K562 (cell line): ENCODE measurements around the gene PTBP3. TPM values are rescaled to one million over a fixed set of nuclear protein-coding genes. Genes with fewer than 3 reads are reported as not detected.
A peak's percentile ranks its signal among the peaks of the same experiment; 100 is the strongest.

Experiments used
- CAMTA2 ChIP-seq: fragments of 250-450 bp; sonication (Bioruptor Pico); conservative IDR thresholded peaks from 2 replicates; pipeline ENCODE4 v1.5.1; 2022
- FOS ChIP-seq: IDR thresholded peaks from 3 replicates; pipeline ENCODE4 v1.6.1; 2011; ENCODE audit not compliant: insufficient read length; ENCODE audit errors: extremely low read depth
- FOXA3 ChIP-seq, 2 experiments: fragments of 450-650 bp in 1 of 2; sonication (generic) in 1 of 2; formaldehyde crosslinking; IDR thresholded peaks in 1 of 2; conservative IDR thresholded peaks in 1 of 2; 2 replicates each; pipeline versions ENCODE4 v1.4.0 to v1.8.0; 2020 to 2022; ENCODE audit warnings: mild to moderate bottlenecking in 2 of 2, missing genetic modification reagents in 1 of 2
- HMBOX1 ChIP-seq: sonication (generic); IDR thresholded peaks from 2 replicates; pipeline ENCODE4 v1.6.1; 2016
- HNRNPLL ChIP-seq: fragments of 200-400 bp; formaldehyde crosslinking; IDR thresholded peaks from 2 replicates; pipeline ENCODE4 v1.6.1; 2017; ENCODE audit warnings: low read length, low read depth, mild to moderate bottlenecking; ENCODE audit not compliant: poor library complexity, severe bottlenecking
- KLF6 ChIP-seq: fragments of 250-450 bp; sonication (Bioruptor Pico); IDR thresholded peaks from 2 replicates; pipeline ENCODE4 v1.4.0; 2020; ENCODE audit warnings: mild to moderate bottlenecking, moderate library complexity, borderline replicate concordance
- L3MBTL2 ChIP-seq: fragments of 450-650 bp; IDR thresholded peaks from 2 replicates; pipeline ENCODE4 v1.6.1; 2016; ENCODE audit warnings: mild to moderate bottlenecking, moderate library complexity
- PHB ChIP-seq: fragments of 250-450 bp; sonication (Bioruptor Pico); IDR thresholded peaks from 2 replicates; pipeline ENCODE4 v1.5.0; 2021
- PHB2 ChIP-seq: fragments of 450-650 bp; IDR thresholded peaks from 2 replicates; pipeline ENCODE4 v1.6.1; 2017; ENCODE audit warnings: low read depth
- PML ChIP-seq: IDR thresholded peaks from 2 replicates; pipeline ENCODE4 v1.6.1; 2012; ENCODE audit warnings: low read length, inconsistent platforms
- REST ChIP-seq, 2 experiments: fragments of 450-650 bp; formaldehyde crosslinking in 1 of 2; IDR thresholded peaks; 2 replicates each; pipeline versions ENCODE4 v1.4.0 to v1.6.1; 2014 to 2020; ENCODE audit warnings: mild to moderate bottlenecking in 2 of 2, borderline replicate concordance in 1 of 2, low read depth in 1 of 2
- SLC30A9 ChIP-seq: fragments of 250-450 bp; sonication (Bioruptor Pico); IDR thresholded peaks from 2 replicates; pipeline ENCODE4 v1.8.0; 2022; ENCODE audit warnings: mild to moderate bottlenecking, moderate library complexity
- SMARCA4 ChIP-seq: fragments of 450-650 bp; IDR thresholded peaks from 2 replicates; pipeline ENCODE4 v1.6.1; 2016
- TAL1 ChIP-seq: fragments of 450-650 bp; IDR thresholded peaks from 2 replicates; pipeline ENCODE4 v1.6.1; 2016; ENCODE audit warnings: mild to moderate bottlenecking
- TEAD1 ChIP-seq, 2 experiments: fragments of 450-650 bp in 1 of 2; sonication (generic) in 1 of 2; formaldehyde crosslinking; IDR thresholded peaks; 2 replicates each; pipeline versions ENCODE4 v1.4.0 to v1.8.0; 2020 to 2022; ENCODE audit warnings: mild to moderate bottlenecking in 2 of 2, missing genetic modification reagents in 1 of 2
- TEAD4 ChIP-seq, 2 experiments: sonication (generic) in 1 of 2; formaldehyde crosslinking in 1 of 2; IDR thresholded peaks; 2 replicates each; pipeline versions ENCODE4 v1.6.1 to v1.8.0; 2012 to 2022; ENCODE audit warnings: borderline replicate concordance in 1 of 2, inconsistent platforms in 1 of 2, low read length in 1 of 2, mild to moderate bottlenecking in 1 of 2, missing genetic modification reagents in 1 of 2
- TGIF2 ChIP-seq: sonication (generic); formaldehyde crosslinking; IDR thresholded peaks from 2 replicates; pipeline ENCODE4 v1.8.1; 2022; ENCODE audit warnings: mild to moderate bottlenecking, missing genetic modification reagents, moderate library complexity
- YBX1 ChIP-seq: fragments of 450-650 bp; IDR thresholded peaks from 2 replicates; pipeline ENCODE4 v1.7.1; 2016; ENCODE audit warnings: mild to moderate bottlenecking
- ZNF507 ChIP-seq: conservative IDR thresholded peaks from 2 replicates; pipeline ENCODE4 v1.6.1; 2017; ENCODE audit warnings: missing genetic modification characterization, missing compliant biosample characterization
- ZNF655 ChIP-seq: fragments of 250-450 bp; sonication (Bioruptor Pico); IDR thresholded peaks from 2 replicates; pipeline ENCODE4 v1.5.0; 2021
- polyA plus RNA-seq, 8 experiments: library from polyadenylated mRNA; depleted of rRNA in 4 of 8; stranded (reverse) in 5 of 8; unstranded in 3 of 8; fragments of >200 nt; fragmentation: Nextera tagmentation in 2 of 8; fragmentation: Illumina TruSeq in 1 of 8; extraction: Ambion mirVana in 2 of 8; extraction: Trizol in 1 of 8; gene quantifications; 2 replicates each; pipeline versions ENCODE4 v1.2.1 to v1.2.3, GENCODE V29; 2011 to 2014; ENCODE audit warnings: inconsistent platforms in 1 of 8, missing spikeins in 1 of 8
- total RNA-seq, 7 experiments: library from RNA; depleted of rRNA in 6 of 7; stranded (reverse); fragments of >200 nt in 6 of 7; fragmentation: Illumina TruSeq in 2 of 7; extraction: Trizol in 2 of 7; gene quantifications; 2 replicates each; pipeline versions ENCODE4 v1.2.1 to v1.2.3, GENCODE V29; 2011 to 2021; ENCODE audit warnings: low replicate concordance in 1 of 7

Gene PTBP3
- total and polyA plus RNA-seq, 9 of the 15 experiments (the other 6 are each of a cell fraction or from before 2014, with no cell fraction given) = 22.4 to 132 (median 68.0) TPM

- TF ChIP-seq FOXA3 (CRISPR knock-in tag; conservative IDR thresholded peaks at IDR 0.05 in 1 of 2, IDR thresholded peaks at IDR 0.05 in 1 of 2) (0 out of 4 replicates have a peak, but pooled peaks of 1 of the 2 experiments have one; percentile 41), YBX1 (no peak), PML (peak; percentile 29; the same call in 1 of the 2 replicates), ZNF507 (tag) (no peak), TAL1 (peak; percentile 58), HMBOX1 (peak; percentile 85), HNRNPLL (peak; percentile 48), TEAD1 (CRISPR knock-in tag; IDR thresholded peaks at IDR 0.05) (0 out of 4 replicates have a peak, but pooled peaks of 1 of the 2 experiments have one; percentile 49), ZNF655 (CRISPR knock-in tag) (no peak), PHB2 (0 out of 2 replicates have a peak, but pooled peaks have one; percentile 30), PHB (CRISPR knock-in tag) (no peak), FOS (no peak), KLF6 (CRISPR knock-in tag) (no peak), SLC30A9 (CRISPR knock-in tag) (no peak), TGIF2 (CRISPR knock-in tag) (no peak), REST (IDR thresholded peaks at IDR 0.05; ENCODE audit: borderline replicate concordance) (0 out of 2 replicates have a peak, but pooled peaks have one; percentile 3), REST (CRISPR knock-in tag; IDR thresholded peaks at IDR 0.05; ENCODE audit: low read depth) (no peak), L3MBTL2 (peak; percentile 43; the same call in 1 of the 2 replicates), SMARCA4 (peak; percentile 58), TEAD4 (IDR thresholded peaks at IDR 0.05; ENCODE audit: low read length) (peak; percentile 82), TEAD4 (CRISPR knock-in tag; IDR thresholded peaks at IDR 0.05; ENCODE audit: borderline replicate concordance) (no peak), CAMTA2 (no peak)
Measured at GRCh38 chr9:112170968-112171367, 162.5 kb downstream of the PTBP3 start (continued).
